Parathyroid adenoma (tissue), 2 donors: ENCODE results near the gene DCLK3.
A peak's percentile ranks its signal among the peaks of the same experiment; 100 is the strongest.

Source experiments
- H2AFZ ChIP-seq: fragments of 300-600 bp; sonication (generic); one replicate; pipeline ENCODE4 v1.7.0; 2017; ENCODE audit warnings: antibody characterized with exemption, mild to moderate bottlenecking
- H3K27ac ChIP-seq: fragments of 300-600 bp; sonication (generic); one replicate; pipeline ENCODE4 v1.7.0; 2017
- H3K27me3 ChIP-seq: fragments of 300-600 bp; sonication (generic); one replicate; pipeline ENCODE4 v1.7.0; 2017; ENCODE audit warnings: low read length; ENCODE audit not compliant: control insufficient read depth, insufficient read depth
- H3K36me3 ChIP-seq: fragments of 300-600 bp; sonication (generic); one replicate; pipeline ENCODE4 v1.7.0; 2017; ENCODE audit warnings: low read length; ENCODE audit not compliant: control insufficient read depth, insufficient read depth
- H3K4me1 ChIP-seq: fragments of 300-600 bp; sonication (generic); one replicate; pipeline ENCODE4 v1.7.0; 2017; ENCODE audit warnings: control low read depth
- H3K4me2 ChIP-seq: fragments of 300-600 bp; sonication (generic); one replicate; pipeline ENCODE4 v1.7.0; 2017; ENCODE audit warnings: low read length
- H3K4me3 ChIP-seq: fragments of 300-600 bp; sonication (generic); one replicate; pipeline ENCODE4 v1.7.0; 2017; ENCODE audit warnings: low read depth, low read length
- H3K79me2 ChIP-seq: fragments of 300-600 bp; sonication (generic); one replicate; pipeline ENCODE4 v1.7.0; 2017; ENCODE audit warnings: control low read depth
- H3K9ac ChIP-seq: fragments of 300-600 bp; sonication (generic); one replicate; pipeline ENCODE4 v1.7.0; 2017; ENCODE audit warnings: mild to moderate bottlenecking
- H3K9me3 ChIP-seq: fragments of 300-600 bp; sonication (generic); one replicate; pipeline ENCODE4 v1.7.0; 2017; ENCODE audit warnings: low read length; ENCODE audit not compliant: control insufficient read depth
- TF ChIP-seq, protein P1 (sequence below): fragments of 300-600 bp; sonication (generic); IDR thresholded peaks from one replicate; pipeline ENCODE4 v1.7.0; 2017; ENCODE audit warnings: antibody characterized with exemption, mild to moderate bottlenecking
- donor health status: primary hyperparathyroidism.

Gene DCLK3

DNA sequence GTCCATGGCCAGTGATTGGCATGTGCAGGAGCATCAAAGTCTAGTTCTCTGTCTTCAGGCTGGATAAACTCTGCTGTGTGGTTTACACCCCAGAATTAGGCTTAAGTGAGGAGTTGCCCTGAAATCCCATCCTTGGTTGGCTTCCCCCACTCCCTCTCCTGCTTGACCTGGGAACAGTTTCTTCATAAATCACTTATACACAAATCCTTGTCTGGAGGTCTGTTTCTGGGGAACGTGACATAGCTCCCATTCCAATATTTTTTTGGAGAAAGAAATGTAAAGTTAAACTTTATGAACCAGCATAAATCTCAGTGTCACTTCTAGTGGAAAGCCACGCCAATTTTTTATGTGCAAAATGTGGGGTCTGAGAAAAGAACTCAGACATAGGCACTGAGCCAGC is 98.2 kb downstream of the DCLK3 start:
- Histone ChIP-seq H3K27ac (no peak overlapping the region), H3K4me1 (peaks cover 12% of the 10 kb centered on the region), H3K9me3 (no peaks in the 10 kb centered on the region), H3K79me2 (no peaks in the 10 kb centered on the region), H3K36me3 (no peaks in the 10 kb centered on the region), H3K27me3 (no peaks in the 10 kb centered on the region), H3K9ac (no peak overlapping the region), H3K4me2 (peak overlapping the region; percentile 53), H2AFZ (no peak overlapping the region), H3K4me3 (no peak overlapping the region)
- TF ChIP-seq, protein P1, sequence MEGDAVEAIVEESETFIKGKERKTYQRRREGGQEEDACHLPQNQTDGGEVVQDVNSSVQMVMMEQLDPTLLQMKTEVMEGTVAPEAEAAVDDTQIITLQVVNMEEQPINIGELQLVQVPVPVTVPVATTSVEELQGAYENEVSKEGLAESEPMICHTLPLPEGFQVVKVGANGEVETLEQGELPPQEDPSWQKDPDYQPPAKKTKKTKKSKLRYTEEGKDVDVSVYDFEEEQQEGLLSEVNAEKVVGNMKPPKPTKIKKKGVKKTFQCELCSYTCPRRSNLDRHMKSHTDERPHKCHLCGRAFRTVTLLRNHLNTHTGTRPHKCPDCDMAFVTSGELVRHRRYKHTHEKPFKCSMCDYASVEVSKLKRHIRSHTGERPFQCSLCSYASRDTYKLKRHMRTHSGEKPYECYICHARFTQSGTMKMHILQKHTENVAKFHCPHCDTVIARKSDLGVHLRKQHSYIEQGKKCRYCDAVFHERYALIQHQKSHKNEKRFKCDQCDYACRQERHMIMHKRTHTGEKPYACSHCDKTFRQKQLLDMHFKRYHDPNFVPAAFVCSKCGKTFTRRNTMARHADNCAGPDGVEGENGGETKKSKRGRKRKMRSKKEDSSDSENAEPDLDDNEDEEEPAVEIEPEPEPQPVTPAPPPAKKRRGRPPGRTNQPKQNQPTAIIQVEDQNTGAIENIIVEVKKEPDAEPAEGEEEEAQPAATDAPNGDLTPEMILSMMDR: no peak

DNA sequence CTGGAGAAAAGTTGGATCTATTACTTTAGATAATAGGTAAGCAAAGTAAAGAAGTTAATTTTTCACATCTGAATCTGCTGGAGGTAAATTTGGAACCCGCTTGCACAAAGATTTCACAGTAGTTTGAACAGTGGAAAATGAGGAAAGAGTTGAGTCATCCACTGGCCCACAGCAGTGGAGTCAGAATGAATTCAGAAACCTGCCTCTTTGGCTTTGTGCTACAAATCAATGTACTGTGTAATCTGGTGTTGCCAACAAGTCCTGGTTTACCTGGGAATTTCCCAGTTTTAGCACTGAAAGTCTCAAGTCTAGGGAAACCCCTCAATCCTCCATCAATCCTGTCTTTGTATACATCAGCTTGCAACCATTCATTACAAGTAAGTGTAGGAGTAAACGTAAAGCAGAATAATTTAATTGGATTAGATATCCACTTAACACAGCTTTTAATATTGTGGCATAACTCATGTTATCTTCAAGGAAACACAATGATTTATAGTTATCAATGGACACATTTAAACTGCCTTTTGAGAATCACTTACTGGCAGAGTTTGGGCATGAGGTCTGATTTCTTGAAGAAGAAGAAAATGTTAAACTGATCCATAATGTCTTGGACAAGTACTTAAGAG is 100.6 kb downstream of the DCLK3 start:
- no peaks in the 10 kb centered on the region for H3K27me3 ChIP-seq
- no peaks in the 10 kb centered on the region for H3K36me3 ChIP-seq
- H3K4me1 ChIP-seq: peaks cover 12% of the 10 kb centered on the region
- H3K9me3 ChIP-seq: no peaks in the 10 kb centered on the region
- H3K9ac ChIP-seq: no peak overlapping the region
- H3K27ac ChIP-seq: no peak overlapping the region
- H3K79me2 ChIP-seq: no peaks in the 10 kb centered on the region
- TF ChIP-seq, protein P1: no peak
- H3K4me2 ChIP-seq: no peak overlapping the region
- H3K4me3 ChIP-seq: no peak overlapping the region
- no peak overlapping the region for H2AFZ ChIP-seq

DNA sequence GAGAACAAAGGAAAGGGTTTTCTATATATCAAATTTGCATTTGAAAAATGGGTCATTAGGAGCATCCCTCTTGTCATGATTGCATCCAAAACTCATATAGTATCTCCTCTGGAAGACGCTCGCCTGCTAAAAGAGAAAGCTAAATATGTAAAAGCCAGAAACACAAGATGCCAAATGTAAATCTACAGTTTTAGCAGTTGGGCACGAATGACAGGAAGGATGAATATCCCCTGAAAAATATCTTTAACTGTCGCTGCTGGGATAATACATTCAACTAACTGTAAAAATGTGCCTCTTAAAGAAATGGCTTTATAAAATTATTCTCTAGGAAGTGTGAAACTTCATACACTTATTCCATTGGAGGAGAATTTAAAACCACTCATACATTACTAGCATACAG is 101.7 kb downstream of the DCLK3 start:
- Histone ChIP-seq H3K27me3 (no peaks in the 10 kb centered on the region), H3K36me3 (no peaks in the 10 kb centered on the region), H3K4me2 (no peak overlapping the region), H2AFZ (no peak overlapping the region), H3K9ac (no peak overlapping the region), H3K27ac (no peak overlapping the region), H3K4me1 (peaks cover 12% of the 10 kb centered on the region), H3K4me3 (no peak overlapping the region), H3K79me2 (no peaks in the 10 kb centered on the region), H3K9me3 (no peaks in the 10 kb centered on the region)
- TF ChIP-seq, protein P1: no peak
